NCI-H2227 treated with DMSO at 0.1 percent for 48 hours (cell line): Measurements from ENCODE around the gene TNRC6C.
"Not testable (repeated sequence)": the region's sequence is repeated elsewhere in the genome, so short reads cannot be mapped to it uniquely, and the experiment has no call there.

Experiments used
- DNase-seq: peaks from one replicate; lab custom pipeline; 2025; lab: John Stamatoyannopoulos, UW

Gene TNRC6C

GRCh38 chr17:77963441-77963840 is 4.9 kb downstream of the TNRC6C start:
- DNase-seq = peak; percentile 15

GRCh38 chr17:77965352-77965751 is 6.8 kb downstream of the TNRC6C start:
- no peak for DNase-seq

GRCh38 chr17:77966476-77966875 is 8.0 kb downstream of the TNRC6C start:
- no peak for DNase-seq

GRCh38 chr17:77968788-77969187 is 10.3 kb downstream of the TNRC6C start:
- DNase-seq = no peak

GRCh38 chr17:77972271-77972670 is 13.8 kb downstream of the TNRC6C start:
- DNase-seq = not testable (repeated sequence)

- DNase-seq = no peak
These were observed 15.4 kb downstream of the TNRC6C start for GRCh38 chr17:77973953-77974352.

GRCh38 chr17:77974396-77974795 is 15.9 kb downstream of the TNRC6C start:
- DNase-seq = no peak

- not testable (repeated sequence) for DNase-seq
These were observed 23.9 kb downstream of the TNRC6C start for GRCh38 chr17:77982430-77982829.

GRCh38 chr17:77990301-77990700 is 31.8 kb downstream of the TNRC6C start:
- no peak for DNase-seq

GRCh38 chr17:77993735-77994134 is 35.2 kb downstream of the TNRC6C start:
- not testable (repeated sequence) for DNase-seq

GRCh38 chr17:77995146-77995852 is 36.8 kb downstream of the TNRC6C start:
- no peak for DNase-seq

GRCh38 chr17:77996256-77996655 is 37.8 kb downstream of the TNRC6C start:
- DNase-seq = no peak

- DNase-seq = no peak
These were observed 41.1 kb downstream of the TNRC6C start for GRCh38 chr17:77999413-78000173.

- no peak for DNase-seq
These were observed 41.8 kb downstream of the TNRC6C start for GRCh38 chr17:78000341-78000740.

GRCh38 chr17:78001182-78001581 is 42.7 kb downstream of the TNRC6C start:
- DNase-seq = no peak

- DNase-seq = no peak
These were observed 43.1 kb downstream of the TNRC6C start for GRCh38 chr17:78001612-78002011.

GRCh38 chr17:78002166-78002565 is 43.7 kb downstream of the TNRC6C start:
- no peak for DNase-seq

GRCh38 chr17:78005452-78006171 is 47.1 kb downstream of the TNRC6C start:
- DNase-seq = no peak

- no peak for DNase-seq
These were observed 47.8 kb downstream of the TNRC6C start for GRCh38 chr17:78006338-78006737.

GRCh38 chr17:78007647-78008046 is 49.1 kb downstream of the TNRC6C start:
- DNase-seq = no peak

GRCh38 chr17:78010759-78011158 is 52.3 kb downstream of the TNRC6C start:
- no peak for DNase-seq

GRCh38 chr17:78012428-78012827 is 53.9 kb downstream of the TNRC6C start:
- no peak for DNase-seq
